NCI-H146 (cell line): ENCODE measurements around the gene LHX5.
A peak's percentile ranks its signal among the peaks of the same experiment; 100 is the strongest.

Source experiments
- DNase-seq: peaks from one replicate; lab custom pipeline; 2025; lab: John Stamatoyannopoulos, UW

LHX5 gene

GRCh38 chr12:113464852-113465719 is 6.6 kb downstream of the LHX5 start:
- peak; percentile 50 for DNase-seq

- no peak for DNase-seq
Observed at GRCh38 chr12:113464452-113464775, 7.3 kb downstream of the LHX5 start.

- no peak for DNase-seq
Observed at GRCh38 chr12:113463746-113464451, 7.8 kb downstream of the LHX5 start.

- no peak for DNase-seq
Observed at GRCh38 chr12:113462998-113463745, 8.5 kb downstream of the LHX5 start.

- peak; percentile 69 for DNase-seq
Observed at GRCh38 chr12:113462117-113462774, 9.4 kb downstream of the LHX5 start.

GRCh38 chr12:113461666-113462065 is 10.0 kb downstream of the LHX5 start:
- DNase-seq, result no peak

GRCh38 chr12:113459981-113460380 is 11.7 kb downstream of the LHX5 start:
- no peak for DNase-seq

- no peak for DNase-seq
Observed at GRCh38 chr12:113457710-113458109, 14.0 kb downstream of the LHX5 start.

- no peak for DNase-seq
Observed at GRCh38 chr12:113457185-113457584, 14.5 kb downstream of the LHX5 start.

- peak; percentile 40 for DNase-seq
Observed at GRCh38 chr12:113456761-113457160, 14.9 kb downstream of the LHX5 start.

GRCh38 chr12:113456199-113456598 is 15.5 kb downstream of the LHX5 start:
- DNase-seq, result no peak

GRCh38 chr12:113453330-113453729 is 18.3 kb downstream of the LHX5 start:
- no peak for DNase-seq

- no peak for DNase-seq
Observed at GRCh38 chr12:113452458-113452857, 19.2 kb downstream of the LHX5 start.

- no peak for DNase-seq
Observed at GRCh38 chr12:113449839-113450238, 21.8 kb downstream of the LHX5 start.

- DNase-seq, result no peak
Observed at GRCh38 chr12:113449299-113449698, 22.4 kb downstream of the LHX5 start.

GRCh38 chr12:113448873-113449272 is 22.8 kb downstream of the LHX5 start:
- DNase-seq, result peak; percentile 9

- no peak for DNase-seq
Observed at GRCh38 chr12:113445544-113446171, 26.0 kb downstream of the LHX5 start.

GRCh38 chr12:113443030-113443539 is 28.6 kb downstream of the LHX5 start:
- DNase-seq, result no peak

GRCh38 chr12:113440947-113441782 is 30.5 kb downstream of the LHX5 start:
- peak; percentile 50 for DNase-seq

- DNase-seq, result no peak
Observed at GRCh38 chr12:113440336-113440735, 31.3 kb downstream of the LHX5 start.
